HFFc6 (cell line): ENCODE measurements around the gene REPIN1. TPM values are rescaled to one million over a fixed set of nuclear protein-coding genes. Genes with fewer than 3 reads are reported as not detected.

ENCODE experiments used
- DNase-seq: peaks from one replicate; pipeline ENCODE4 v3.0.0-alpha.2; 2018
- H3K27ac Mint-ChIP-seq: 2 replicates; pipeline ENCODE4 v1.8.0; 2020; ENCODE audit warnings: mild to moderate bottlenecking, mixed read lengths
- H3K27me3 Mint-ChIP-seq: 2 replicates; pipeline ENCODE4 v1.8.0; 2021; ENCODE audit warnings: mild to moderate bottlenecking, moderate library complexity, mixed read lengths; ENCODE audit not compliant: insufficient read depth
- H3K36me3 Mint-ChIP-seq: 2 replicates; pipeline ENCODE4 v1.8.0; 2021; ENCODE audit warnings: low read depth, mixed read lengths
- H3K4me1 Mint-ChIP-seq: 2 replicates; pipeline ENCODE4 v1.8.0; 2020; ENCODE audit warnings: low read depth, mixed read lengths
- H3K4me3 Mint-ChIP-seq: 2 replicates; pipeline ENCODE4 v1.8.0; 2020; ENCODE audit warnings: mild to moderate bottlenecking, moderate library complexity, mixed read lengths
- H3K9me3 Mint-ChIP-seq: 2 replicates; pipeline ENCODE4 v1.8.0; 2020; ENCODE audit warnings: mild to moderate bottlenecking, mixed read lengths
- long read RNA-seq: library from polyadenylated mRNA; unstranded; transcript quantifications from one replicate; pipeline ENCODE4 v2.0.0, GENCODE V29; 2019
- total RNA-seq, 6 experiments: library from RNA; stranded (reverse); fragmentation: NEBNext Ultra II Directional; extraction: Animal tissue kit (Norgen Biotek cat#: 25700); gene quantifications; 2 replicates in 1 of 6; 3 replicates in 5 of 6; pipeline ENCODE4 v1.2.3, GENCODE V29; 2021
- TF ChIP-seq, protein P1 (sequence below): fragments of 200-600 bp; sonication (generic); IDR thresholded peaks from 2 replicates; pipeline ENCODE4 v1.5.0; 2021; ENCODE audit warnings: antibody characterized with exemption, mild to moderate bottlenecking

REPIN1 gene
- 10 to 100 TPM; 68.8 to 78.3 (median 75.5) TPM for total RNA-seq
- long read RNA-seq, transcript REPIN1-202 (1 exons, 2,876 nt): major isoform, 5 of 7 reads
- long read RNA-seq, partial matches to known transcripts: 0 of 7 reads
- long read RNA-seq, other reads (novel, unspliced or antisense): 0 of 7 reads

DNA sequence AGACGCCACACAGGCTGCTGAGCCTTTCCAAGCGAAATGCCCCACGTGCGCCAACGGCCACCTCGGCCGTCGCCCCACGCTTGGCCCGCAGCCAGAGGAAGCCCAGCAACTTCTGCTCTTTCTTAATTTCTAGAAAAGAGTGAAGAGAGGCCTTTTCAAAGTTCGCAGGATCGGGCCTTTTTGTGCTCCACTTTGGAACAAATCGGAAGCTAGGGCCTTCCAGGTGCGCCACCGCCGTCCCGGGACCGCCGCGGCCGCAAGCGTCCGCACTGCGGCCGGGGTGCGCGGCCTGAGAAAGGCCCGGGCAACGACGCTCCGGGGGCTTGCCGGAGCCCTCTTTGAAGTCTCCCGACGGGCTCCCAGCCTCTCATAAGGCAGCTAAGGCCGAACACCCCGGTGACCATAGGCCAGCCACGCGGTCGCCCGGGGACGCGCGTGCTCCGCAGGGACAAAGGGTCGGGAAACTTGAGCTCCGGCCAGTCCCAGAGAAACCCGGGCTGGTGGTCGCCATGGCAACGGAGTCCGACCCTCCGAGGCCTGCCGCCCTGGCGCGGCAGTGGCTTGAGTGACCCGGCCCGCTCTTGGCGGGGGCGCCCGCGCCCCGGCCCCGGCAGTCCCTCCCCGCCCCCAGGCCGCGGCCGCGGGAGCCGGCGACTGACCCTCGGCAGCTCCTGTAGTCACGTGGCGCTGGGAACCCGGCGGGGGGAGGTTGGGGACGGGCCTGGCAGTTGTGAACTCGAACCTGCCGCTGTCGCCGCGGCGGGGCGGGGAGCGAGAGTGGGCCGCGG lies at the start of gene REPIN1:
TSS of gene REPIN1 (plus strand) at position 727 of the 788 bp plus-strand sequence. CDS start 890 bp downstream, outside the sequence.
- H3K27ac Mint-ChIP-seq: peak within 1 kb of the TSS; percentile 98
- peak; percentile 58 for DNase-seq
- no peaks in the 10 kb centered on the region for H3K9me3 Mint-ChIP-seq
- H3K4me1 Mint-ChIP-seq: peaks cover 16% of the 10 kb centered on the region
- TF ChIP-seq, protein P1, sequence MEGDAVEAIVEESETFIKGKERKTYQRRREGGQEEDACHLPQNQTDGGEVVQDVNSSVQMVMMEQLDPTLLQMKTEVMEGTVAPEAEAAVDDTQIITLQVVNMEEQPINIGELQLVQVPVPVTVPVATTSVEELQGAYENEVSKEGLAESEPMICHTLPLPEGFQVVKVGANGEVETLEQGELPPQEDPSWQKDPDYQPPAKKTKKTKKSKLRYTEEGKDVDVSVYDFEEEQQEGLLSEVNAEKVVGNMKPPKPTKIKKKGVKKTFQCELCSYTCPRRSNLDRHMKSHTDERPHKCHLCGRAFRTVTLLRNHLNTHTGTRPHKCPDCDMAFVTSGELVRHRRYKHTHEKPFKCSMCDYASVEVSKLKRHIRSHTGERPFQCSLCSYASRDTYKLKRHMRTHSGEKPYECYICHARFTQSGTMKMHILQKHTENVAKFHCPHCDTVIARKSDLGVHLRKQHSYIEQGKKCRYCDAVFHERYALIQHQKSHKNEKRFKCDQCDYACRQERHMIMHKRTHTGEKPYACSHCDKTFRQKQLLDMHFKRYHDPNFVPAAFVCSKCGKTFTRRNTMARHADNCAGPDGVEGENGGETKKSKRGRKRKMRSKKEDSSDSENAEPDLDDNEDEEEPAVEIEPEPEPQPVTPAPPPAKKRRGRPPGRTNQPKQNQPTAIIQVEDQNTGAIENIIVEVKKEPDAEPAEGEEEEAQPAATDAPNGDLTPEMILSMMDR: no peak
- H3K4me3 Mint-ChIP-seq: peak within 1 kb of the TSS; percentile 96
- H3K27me3 Mint-ChIP-seq: peaks cover 6% of the 10 kb centered on the region
- peaks cover 5% of the 10 kb centered on the region for H3K36me3 Mint-ChIP-seq

DNA sequence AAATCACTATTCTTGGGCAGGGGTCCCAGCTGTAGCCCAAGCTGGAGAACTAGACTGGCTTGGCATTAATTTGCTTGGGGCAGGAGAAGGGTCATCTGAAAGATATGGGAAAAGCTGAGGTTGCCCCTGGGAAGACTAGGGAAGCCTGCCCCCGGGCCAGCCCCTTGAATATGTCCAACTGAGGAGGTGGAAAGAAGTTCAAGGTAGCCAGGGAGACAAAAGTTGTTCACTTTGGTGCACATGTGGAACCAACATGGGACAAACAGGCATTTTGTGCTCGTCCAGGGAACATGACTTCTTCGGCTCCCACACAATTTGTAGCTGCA lies 46.9 kb upstream of the REPIN1 start:
- H3K9me3 Mint-ChIP-seq: no peaks in the 10 kb centered on the region
- H3K4me1 Mint-ChIP-seq: peaks cover 20% of the 10 kb centered on the region; the same call in 1 of the 2 replicates
- no peaks in the 10 kb centered on the region for H3K36me3 Mint-ChIP-seq
- TF ChIP-seq, protein P1: no peak
- no peak for DNase-seq
- H3K4me3 Mint-ChIP-seq: no peak overlapping the region
- no peak overlapping the region for H3K27ac Mint-ChIP-seq
- H3K27me3 Mint-ChIP-seq: peaks cover 9% of the 10 kb centered on the region; the same call in 1 of the 2 replicates

DNA sequence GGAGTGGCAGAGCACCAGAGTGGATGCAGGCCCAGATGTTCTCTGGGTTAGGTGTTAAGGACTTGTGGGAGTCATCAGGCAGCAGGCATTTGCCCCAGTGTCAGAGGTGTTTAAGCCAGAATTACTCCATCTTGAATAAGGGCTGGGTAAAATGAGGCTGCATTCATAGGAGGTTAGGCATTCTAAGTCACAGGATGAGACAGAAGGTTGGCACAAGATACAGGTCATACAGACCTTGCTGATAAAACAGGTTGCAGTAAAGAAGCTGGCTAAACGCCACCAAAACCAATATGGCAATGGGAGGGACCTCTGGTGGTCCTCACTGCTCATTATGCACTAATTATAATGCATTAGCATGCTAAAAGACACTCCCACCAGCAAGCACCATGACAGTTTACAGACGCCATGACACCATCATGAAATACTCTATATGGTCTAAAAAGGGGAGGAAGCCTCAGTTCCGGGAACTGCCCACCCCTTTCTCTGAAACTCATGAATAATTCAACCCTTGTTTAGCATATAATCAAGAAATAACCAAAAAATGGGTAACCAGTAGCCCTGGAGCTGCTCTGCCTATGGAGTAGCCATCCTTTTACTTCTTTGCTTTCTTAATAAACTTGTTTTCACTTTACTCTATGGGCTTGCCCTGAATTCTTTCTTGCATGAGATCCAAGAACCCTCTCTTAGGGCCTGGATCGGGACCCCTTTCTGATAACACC lies 46.3 kb upstream of the REPIN1 start:
- H3K9me3 Mint-ChIP-seq: no peaks in the 10 kb centered on the region
- no peaks in the 10 kb centered on the region for H3K36me3 Mint-ChIP-seq
- H3K4me1 Mint-ChIP-seq: peaks cover 20% of the 10 kb centered on the region; the same call in 1 of the 2 replicates
- no peak for DNase-seq
- TF ChIP-seq, protein P1: no peak
- no peak overlapping the region for H3K4me3 Mint-ChIP-seq
- no peak overlapping the region for H3K27ac Mint-ChIP-seq
- peaks cover 8% of the 10 kb centered on the region; the same call in 1 of the 2 replicates for H3K27me3 Mint-ChIP-seq

DNA sequence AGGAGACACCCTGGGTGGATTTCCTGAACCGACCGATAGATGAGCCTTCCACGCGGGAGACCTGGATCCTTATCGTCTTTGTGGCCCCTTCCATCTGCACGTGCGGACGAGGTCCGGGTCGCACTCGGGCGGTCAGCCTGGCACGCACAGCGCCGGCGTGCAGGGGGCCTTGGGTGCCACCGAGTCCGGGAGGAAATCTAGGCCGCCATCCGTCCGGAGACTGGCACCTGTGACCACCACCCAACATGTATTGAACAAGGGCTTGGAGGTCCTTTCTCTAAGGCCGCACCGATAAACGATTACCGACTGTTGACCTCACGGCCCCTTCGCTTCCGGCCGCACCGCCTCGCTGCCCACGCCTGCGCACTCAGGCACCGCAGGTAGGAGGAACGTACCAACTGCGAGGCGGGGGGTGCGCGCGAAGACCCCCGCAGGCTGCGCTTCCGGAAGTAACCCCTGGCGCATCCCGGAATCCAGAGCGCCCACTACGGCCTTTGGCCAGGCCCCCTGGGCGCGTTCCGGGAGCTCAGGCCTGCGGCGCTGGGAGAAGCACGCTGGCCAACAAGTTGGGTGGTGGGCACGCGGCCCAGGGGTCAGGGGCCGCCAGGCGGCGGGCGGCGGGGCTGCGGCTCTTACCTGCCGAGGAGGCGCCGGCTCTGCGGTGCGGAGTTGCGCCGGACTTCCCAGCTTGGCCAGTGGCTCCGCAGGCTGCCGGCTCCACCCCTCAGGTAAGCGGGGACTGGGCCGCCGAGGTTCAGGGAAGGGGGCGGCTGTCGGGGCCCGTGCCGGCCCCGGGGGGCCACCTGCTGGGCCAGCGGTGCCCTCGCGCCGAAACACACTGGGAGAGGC lies 45.6 kb upstream of the REPIN1 start, which contains the start of the genes ACTR3C and LRRC61:
TSS of gene ACTR3C (minus strand) at position 713 of the 849 bp plus-strand sequence. CDS start 28,249 bp downstream, outside the sequence.
TSS of gene LRRC61 (plus strand) at position 523 of the 849 bp plus-strand sequence. CDS start 13,507 bp downstream, outside the sequence.
- no peaks in the 10 kb centered on the region for H3K36me3 Mint-ChIP-seq
- peaks cover 8% of the 10 kb centered on the region; the same call in 1 of the 2 replicates for H3K27me3 Mint-ChIP-seq
- TF ChIP-seq, protein P1: no peak
- H3K4me1 Mint-ChIP-seq: peaks cover 14% of the 10 kb centered on the region; the same call in 1 of the 2 replicates
- no peaks in the 10 kb centered on the region for H3K9me3 Mint-ChIP-seq
- no peak within 1 kb of the TSS for H3K27ac Mint-ChIP-seq
- no peak within 1 kb of the TSS; the same call in 1 of the 2 replicates for H3K4me3 Mint-ChIP-seq
- DNase-seq: no peak
